Thyroid gland (tissue), 4 donors: Measurements from ENCODE around the gene RFC3.

Experiments
- CTCF ChIP-seq, 6 experiments: fragments of 200-600 bp in 3 of 6; fragments of 450-650 bp in 3 of 6; sonication (generic) in 3 of 6; IDR thresholded peaks; one replicate each; pipeline ENCODE4 v1.5.1; 2016 to 2019; ENCODE audit warnings: antibody characterized with exemption in 6 of 6, mild to moderate bottlenecking in 2 of 6, inconsistent platforms in 1 of 6, moderate library complexity in 1 of 6
- POLR2A ChIP-seq, 2 donors: fragments of 450-650 bp; IDR thresholded peaks; one replicate each; pipeline ENCODE4 v1.6.1; 2017; ENCODE audit warnings: antibody characterized with exemption in 2 of 2, mild to moderate bottlenecking in 2 of 2, moderate library complexity in 1 of 2

- TF ChIP-seq CTCF (IDR thresholded peaks at IDR 0.05) (no peak), POLR2A (IDR thresholded peaks at IDR 0.05) (no peak)
Measured at GRCh38 chr13:33860526-33860925, 42.6 kb downstream of the RFC3 start.
